ENCODE measurements around the gene WDR62.
A peak's percentile ranks its signal among the peaks of the same experiment; 100 is the strongest.

The WDR62 gene

GRCh38 chr19:36152352-36153091 lies 97.8 kb downstream of the WDR62 start, which contains the start of gene COX7A1:
Gene COX7A1, minus strand, starts transcription at chr19:36152447. Its CDS starts 40 bp downstream, at chr19:36152407.
- H3K4me3 ChIP-seq (ENCODE audit: low read depth, low read length): peak within 1 kb of the TSS; percentile 60
- no peak for TF ChIP-seq CTCF (conservative IDR thresholded peaks at IDR 0.05; ENCODE audit: low read depth, low read length)
- DNase-seq (ENCODE audit: low read depth): peak; percentile 65

GRCh38 chr19:36153126-36153525 lies 98.4 kb downstream of the WDR62 start:
- no peak for TF ChIP-seq CTCF (conservative IDR thresholded peaks at IDR 0.05; ENCODE audit: low read depth, low read length)
- no peak for DNase-seq (ENCODE audit: low read depth)
- no peak overlapping the region for H3K4me3 ChIP-seq (ENCODE audit: low read depth, low read length)
